HG03175 (cell line): ENCODE data around the gene ARHGEF7.
A peak's percentile ranks its signal among the peaks of the same experiment; 100 is the strongest.

Source experiments
- ATAC-seq: cut with Tn5 transposase; IDR thresholded peaks from one replicate; pipeline ENCODE4 v1.9.1; 2021; ENCODE audit warnings: mild to moderate bottlenecking, moderate library complexity; ENCODE audit not compliant: unreplicated experiment

ARHGEF7 gene

GRCh38 chr13:111110054-111110453 is 5.1 kb upstream of the ARHGEF7 start:
- no peak for ATAC-seq

- no peak for ATAC-seq
Observed at GRCh38 chr13:111111376-111111937, 3.7 kb upstream of the ARHGEF7 start.

- no peak for ATAC-seq
Observed at GRCh38 chr13:111112196-111112595, 2.9 kb upstream of the ARHGEF7 start.

- ATAC-seq, result peak; percentile 36
Observed at GRCh38 chr13:111114362-111115060, 599 bp upstream of the ARHGEF7 start.

DNA sequence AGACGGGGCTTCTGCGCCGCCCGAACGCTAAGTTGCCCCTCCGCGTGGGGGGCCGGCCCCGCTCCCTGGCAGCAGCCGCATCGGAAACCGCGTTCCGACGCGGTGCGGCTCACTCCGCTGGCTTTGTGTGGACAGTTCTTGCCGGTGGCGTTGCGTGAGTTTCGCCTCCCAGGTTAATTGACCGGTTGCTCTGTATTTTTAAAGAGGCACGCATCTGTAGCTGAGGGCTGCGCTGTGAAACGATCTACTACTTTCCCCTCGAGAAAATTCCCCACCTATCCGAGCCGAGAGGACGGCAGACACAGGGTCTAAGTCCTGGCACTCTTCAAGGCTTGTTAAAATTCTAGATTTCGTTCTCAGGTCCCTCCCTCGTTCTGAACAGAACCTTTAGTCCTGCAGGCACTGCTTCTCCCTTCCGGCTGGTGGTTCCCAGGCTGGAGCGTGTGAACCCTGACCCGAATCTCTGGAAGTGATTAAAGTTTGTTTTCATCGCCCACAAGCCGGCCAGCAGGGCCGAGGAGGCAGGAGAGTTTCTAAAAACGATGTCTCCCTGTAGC is 933 bp downstream of the ARHGEF7 start:
- no peak for ATAC-seq

DNA sequence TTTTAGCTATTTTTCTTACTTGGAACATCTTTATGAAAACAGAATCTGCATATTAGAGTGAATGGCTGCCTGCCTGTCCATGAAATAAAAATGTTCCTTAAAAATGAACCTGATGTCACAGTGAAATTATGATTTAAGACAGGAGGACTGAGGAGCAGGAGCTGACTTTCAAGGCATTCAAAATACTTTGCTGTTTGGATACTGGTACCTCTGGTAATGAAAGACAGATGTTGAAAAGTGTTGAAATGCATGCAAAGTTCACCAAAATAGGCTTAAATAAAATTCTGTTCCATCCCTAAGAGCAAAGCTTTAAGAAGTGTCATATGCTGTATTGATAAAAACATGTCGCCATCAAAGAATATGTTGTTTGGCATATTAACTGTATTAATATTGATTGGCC is 1.7 kb downstream of the ARHGEF7 start:
- no peak for ATAC-seq

DNA sequence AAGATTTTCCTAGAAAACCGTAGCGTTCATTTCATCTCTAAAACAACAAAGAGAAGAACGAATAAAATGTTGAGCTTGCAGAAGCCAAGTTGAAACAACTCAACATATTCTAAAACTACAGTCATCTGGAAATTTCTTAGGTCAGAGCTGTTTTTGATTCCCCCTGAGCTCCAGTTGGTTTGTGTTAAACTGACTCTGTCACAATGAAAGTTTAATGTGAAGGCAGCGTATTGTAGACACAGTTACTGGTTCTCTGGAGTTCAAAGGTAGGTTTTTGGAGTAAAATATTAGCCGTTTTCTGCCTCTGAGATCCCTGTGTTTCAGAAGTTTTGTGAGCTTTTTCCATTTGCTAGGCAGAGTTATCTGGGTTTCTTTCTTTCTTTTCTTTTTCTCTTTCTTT is 2.2 kb downstream of the ARHGEF7 start:
- ATAC-seq, result no peak

- no peak for ATAC-seq
Observed at GRCh38 chr13:111117961-111118360, 2.9 kb downstream of the ARHGEF7 start.

DNA sequence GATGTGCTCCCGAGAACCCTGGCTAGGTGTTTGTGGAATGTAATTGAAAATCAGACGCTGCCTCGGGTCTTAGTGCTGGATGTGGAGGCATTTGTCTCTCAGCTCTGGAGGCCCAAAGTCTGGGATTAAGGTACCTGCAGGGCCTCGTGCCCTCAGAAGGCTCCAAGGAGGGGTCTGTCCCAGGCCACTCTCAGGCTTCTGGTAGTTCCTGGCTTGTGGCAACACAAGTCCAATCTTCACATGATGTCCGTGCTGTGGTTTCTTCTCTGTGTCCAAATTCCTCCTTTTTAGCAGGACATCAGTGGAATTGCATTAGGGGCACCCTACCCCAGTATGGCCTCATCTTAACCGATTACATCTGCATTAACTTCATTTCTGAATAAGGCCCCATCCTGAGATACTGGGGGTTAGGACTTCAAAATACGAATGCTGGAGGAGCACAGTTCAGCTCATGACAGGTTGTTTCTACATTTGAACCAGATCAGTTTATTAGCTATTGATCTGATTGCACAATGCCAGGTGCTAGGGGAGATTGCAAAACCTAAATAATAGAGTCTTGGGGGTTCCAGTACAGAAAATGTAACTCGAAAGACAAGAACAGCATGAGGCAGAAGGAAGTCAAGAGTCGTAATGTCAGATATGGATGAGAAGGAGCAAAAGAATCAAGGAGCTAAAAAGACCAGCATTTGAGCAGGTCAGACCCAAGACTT is 3.9 kb downstream of the ARHGEF7 start:
- ATAC-seq, result no peak

GRCh38 chr13:111119966-111120365 is 4.9 kb downstream of the ARHGEF7 start:
- ATAC-seq, result no peak

GRCh38 chr13:111120422-111120821 is 5.3 kb downstream of the ARHGEF7 start:
- ATAC-seq, result no peak

GRCh38 chr13:111120913-111121312 is 5.8 kb downstream of the ARHGEF7 start:
- ATAC-seq, result no peak

- ATAC-seq, result no peak
Observed at GRCh38 chr13:111121506-111121905, 6.4 kb downstream of the ARHGEF7 start.

DNA sequence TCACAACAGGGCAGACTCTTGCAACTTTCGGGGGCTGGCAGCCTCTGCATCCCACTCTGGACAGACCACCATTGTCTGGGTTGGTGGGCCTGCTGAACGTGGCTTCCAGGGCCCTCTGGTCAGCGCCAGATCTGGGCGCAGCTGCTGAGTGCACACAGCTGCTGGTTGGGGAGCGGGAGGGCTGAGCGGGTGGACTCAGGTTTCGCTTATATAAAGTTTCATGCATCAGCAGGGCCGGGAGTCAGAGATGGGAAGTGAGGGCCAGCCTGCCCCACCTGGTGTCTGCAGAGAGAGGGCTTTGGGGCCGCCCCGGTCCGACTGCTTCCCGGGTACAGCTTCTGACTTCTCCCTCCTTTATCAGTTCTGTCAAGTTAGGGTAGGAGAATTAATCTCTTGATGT is 6.9 kb downstream of the ARHGEF7 start:
- ATAC-seq, result no peak

GRCh38 chr13:111122631-111123030 is 7.5 kb downstream of the ARHGEF7 start:
- no peak for ATAC-seq

- no peak for ATAC-seq
Observed at GRCh38 chr13:111123221-111123620, 8.1 kb downstream of the ARHGEF7 start.

DNA sequence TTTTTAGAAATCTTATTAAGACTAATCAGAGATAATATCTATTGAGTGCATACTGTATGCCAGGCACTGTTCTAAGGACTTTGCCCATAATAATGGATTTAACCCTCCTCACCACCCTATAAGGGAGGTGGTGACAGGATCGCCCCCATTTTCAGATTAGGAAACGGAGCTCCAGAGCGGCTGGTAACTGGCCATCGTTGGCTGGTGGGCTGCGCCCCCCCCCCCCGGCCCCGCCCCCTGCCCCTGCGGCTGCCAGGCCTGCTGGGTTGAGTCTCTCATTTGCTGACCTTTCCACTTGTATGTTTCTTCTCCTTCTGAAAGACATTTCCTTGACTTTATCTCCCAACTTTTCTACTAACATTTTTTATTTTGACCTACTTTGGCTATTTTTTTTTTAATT is 8.5 kb downstream of the ARHGEF7 start:
- ATAC-seq, result no peak

DNA sequence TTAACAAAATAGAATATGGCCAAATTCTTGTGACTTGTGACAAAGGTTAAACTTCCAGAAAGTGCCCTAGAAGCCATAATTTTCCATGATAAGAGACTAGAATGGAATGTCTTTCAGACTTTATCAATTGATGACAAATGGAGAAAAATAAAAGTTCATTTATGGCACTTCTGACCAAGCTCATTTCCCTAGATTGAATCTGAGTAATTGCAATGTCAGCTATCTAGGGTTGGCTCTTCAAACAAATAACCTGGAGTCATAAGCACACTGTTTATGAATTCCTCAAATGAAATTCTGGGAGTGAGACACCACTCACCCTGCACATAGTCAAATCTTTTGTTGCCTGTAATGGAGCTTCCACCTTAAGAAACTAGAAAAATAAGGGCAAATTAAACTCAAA is 11.4 kb downstream of the ARHGEF7 start:
- no peak for ATAC-seq

DNA sequence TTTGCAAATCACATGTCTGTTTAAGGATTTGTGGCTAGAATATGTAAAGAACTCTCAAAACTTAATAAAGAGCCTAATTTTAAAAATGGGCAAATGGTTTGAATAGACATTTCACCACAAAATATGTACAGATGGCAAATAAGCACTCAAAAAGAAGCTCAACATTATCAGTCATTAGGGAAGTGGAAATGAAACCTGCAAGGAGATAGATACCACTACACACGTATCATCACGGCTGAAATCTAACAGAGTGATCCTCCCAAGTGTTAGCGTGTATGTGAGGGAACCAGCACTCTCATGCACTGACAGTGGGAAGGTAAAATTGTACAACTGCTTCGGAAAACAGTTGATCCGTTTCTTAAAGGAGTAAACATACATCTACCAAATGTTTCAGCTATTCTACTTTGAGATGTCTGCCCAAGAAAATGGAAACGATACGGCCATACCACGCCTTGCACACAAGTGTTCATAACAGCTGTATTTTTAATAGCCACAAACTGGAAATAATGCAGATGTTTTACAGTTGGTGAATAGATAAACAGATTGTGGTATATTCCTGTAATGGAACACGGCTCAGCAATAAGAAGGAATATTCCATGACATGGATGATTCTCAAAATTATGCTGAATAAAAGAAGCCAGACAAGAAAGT is 14.5 kb downstream of the ARHGEF7 start:
- peak; percentile 99 for ATAC-seq

DNA sequence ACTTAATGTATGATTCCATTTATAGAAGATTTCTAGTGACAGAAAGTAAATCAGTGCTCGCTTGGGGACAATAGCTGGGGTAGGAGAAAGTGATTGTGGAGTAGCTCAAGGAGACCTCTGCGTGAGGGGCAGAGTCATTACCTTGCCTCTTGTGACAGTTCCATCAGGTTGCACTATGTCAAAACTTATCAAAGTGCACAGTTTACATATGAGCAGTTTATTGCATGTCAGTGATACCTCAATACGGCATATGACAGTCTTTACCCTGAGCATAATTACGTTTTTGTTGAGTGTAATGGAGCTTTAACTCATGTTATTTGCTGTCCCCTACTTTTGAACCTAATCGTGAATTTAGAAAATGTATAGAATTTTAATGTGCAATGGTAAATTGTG is 15.0 kb downstream of the ARHGEF7 start:
- ATAC-seq, result no peak

- ATAC-seq, result no peak
Observed at GRCh38 chr13:111131048-111131447, 15.9 kb downstream of the ARHGEF7 start.
